ENCODE results near the gene KIAA1217. TPM values are rescaled to one million over a fixed set of nuclear protein-coding genes. Genes with fewer than 3 reads are reported as not detected.

KIAA1217 gene
- total and polyA plus RNA-seq, 2 of the 8 experiments (the other 6 are each of a cell fraction or from before 2014, with no cell fraction given) = 4.5 to 15.6 TPM

DNA sequence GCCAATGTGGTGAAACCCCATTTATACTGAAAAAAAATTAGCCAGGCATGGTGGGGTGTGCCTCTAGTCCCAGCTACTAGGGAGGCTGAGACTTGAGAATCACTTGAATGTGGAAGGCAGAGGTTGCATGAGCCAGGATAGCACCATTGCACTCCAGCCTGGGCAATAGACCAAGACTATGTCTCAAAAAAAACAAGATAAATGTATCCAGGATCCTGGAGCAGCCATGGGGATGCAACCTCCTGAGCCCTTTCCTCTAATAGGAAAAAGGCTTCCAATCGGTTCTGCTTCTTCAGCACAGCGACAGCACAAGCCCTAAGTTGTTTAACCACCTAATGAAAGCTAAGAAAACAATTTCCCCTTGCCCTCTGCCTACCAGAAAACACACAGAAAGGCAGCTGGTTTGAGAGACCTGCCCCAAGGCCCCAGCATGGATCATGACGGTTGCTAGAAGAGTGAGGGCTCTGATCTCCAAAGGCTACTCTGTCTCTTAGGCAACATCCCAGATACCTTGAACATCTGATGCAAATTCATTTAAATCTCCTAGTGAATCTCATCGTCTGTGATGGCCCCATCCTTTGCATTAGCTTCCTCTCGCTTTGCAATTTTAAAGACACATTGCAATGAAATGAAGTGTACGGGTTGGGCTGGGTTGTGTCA, 294.0 kb downstream of the KIAA1217 start:
- whole genome bisulfite sequencing, 2 experiments (ENCODE audit: extremely low coverage in 1 of 2, insufficient coverage in 1 of 2, insufficient read length in 1 of 2, insufficient replicate concordance in 2 of 2, low coverage in 1 of 2, low lambda C conversion rate in 2 of 2, missing lambda C conversion rate in 1 of 2) = 90% methylated on average over 6 of the region's 6 CpGs; no CpG with 5 or more reads in 1 of the 2 experiments
- Histone ChIP-seq H3K27ac (ENCODE audit: low read depth, low read length) (no peak overlapping the region), H2BK12ac (ENCODE audit: low read depth, low read length) (no peak overlapping the region), H3K27me3 (replicated peaks in 1 of 4; ENCODE audit: control insufficient read depth in 3 of 4, extremely low read depth in 1 of 4, insufficient read depth in 3 of 4, low read length in 3 of 4) (no peaks in the 10 kb centered on the region), H3K14ac (ENCODE audit: insufficient read length) (no peak overlapping the region), H2AK5ac (ENCODE audit: low read depth, low read length) (no peak overlapping the region), H4K8ac (ENCODE audit: extremely low read depth, insufficient read depth, low read length) (no peak overlapping the region), H3K23ac (ENCODE audit: insufficient read length) (no peak overlapping the region), H3K4me3 (ENCODE audit: extremely low read depth in 1 of 4, insufficient read depth in 2 of 4, low read depth in 3 of 4, low read length in 4 of 4) (no peak overlapping the region), H3K79me2 (ENCODE audit: control insufficient read depth in 1 of 2, insufficient read depth in 2 of 2, low read length in 2 of 2) (no peaks in the 10 kb centered on the region), H2BK15ac (ENCODE audit: low read length) (no peak overlapping the region), H3K4ac (replicated peaks; ENCODE audit: insufficient read length, low read depth, low read length) (no peak overlapping the region), H3K79me1 (ENCODE audit: low read depth, low read length) (0 out of 2 replicates have a peak, but pooled peaks cover 2% of the 10 kb centered on the region), H3K18ac (ENCODE audit: extremely low read depth, low read length) (no peak overlapping the region), H3K36me3 (ENCODE audit: control insufficient read depth in 2 of 4, insufficient read depth in 4 of 4, low read length in 3 of 4) (no peaks in the 10 kb centered on the region), H4K5ac (ENCODE audit: insufficient read length, low read depth, low read length) (no peak overlapping the region), H2BK120ac (replicated peaks; ENCODE audit: low read depth, low read length) (no peak overlapping the region), H3K9me3 (ENCODE audit: insufficient read depth in 2 of 2, low read depth in 1 of 2, low read length in 1 of 2) (no peaks in the 10 kb centered on the region), H2BK5ac (ENCODE audit: low read depth, low read length) (no peak overlapping the region), H3K4me1 (replicated peaks in 1 of 4; ENCODE audit: control insufficient read depth in 3 of 4, insufficient read depth in 4 of 4, low read length in 3 of 4) (peaks cover 0 to 7% (median 0%) of the 10 kb centered on the region in 4 experiments; a peak in 2 of 7 replicates), H2BK20ac (ENCODE audit: low read length) (no peak overlapping the region), H3K4me2 (ENCODE audit: insufficient read depth in 1 of 2, low read depth in 2 of 2, low read length in 2 of 2) (no peak overlapping the region), H4K91ac (replicated peaks; ENCODE audit: insufficient read length, low read length) (no peak overlapping the region), H4K20me1 (replicated peaks in 1 of 2; ENCODE audit: control insufficient read depth in 1 of 2, insufficient read depth in 2 of 2, low read length in 2 of 2) (no peaks in the 10 kb centered on the region), H3K9ac (replicated peaks in 1 of 4; ENCODE audit: extremely low read depth in 1 of 4, low read depth in 3 of 4, low read length in 3 of 4) (no peak overlapping the region), H3K23me2 (ENCODE audit: low read depth, low read length) (no peaks in the 10 kb centered on the region), H3K56ac (replicated peaks; ENCODE audit: insufficient read length, low read depth, low read length) (no peak overlapping the region), H2AFZ (ENCODE audit: low read length) (no peak overlapping the region)
- no peak for TF ChIP-seq CREB1 (IDR thresholded peaks at IDR 0.05)
- no peak for TF ChIP-seq KDM1A (IDR thresholded peaks at IDR 0.05; ENCODE audit: borderline replicate concordance, low read length)
- TF ChIP-seq TEAD4 (IDR thresholded peaks at IDR 0.05; ENCODE audit: low read depth, low read length) = no peak
- TF ChIP-seq CTBP2 (IDR thresholded peaks at IDR 0.05; ENCODE audit: borderline replicate concordance, insufficient read depth, insufficient read length, low read length) = no peak
- DNase-seq (ENCODE audit: low read depth in 1 of 2, low spot score in 2 of 2) = no peak
- FAIRE-seq = no peak
- ChIA-PET CTCF (ENCODE audit: partially characterized antibody) (interaction anchor here (0.6 to 10.7 kb wide), 17 partner anchors 9 to 468 kb away, joined by 3 to 116 read pairs (median 4); no protein-coding TSS in a partner anchor), POLR2A (ENCODE audit: partially characterized antibody) (no interaction called here)

Measured in H1 (cell line).